ENCODE results near the gene OR10A2.
"Not testable (repeated sequence)": the region's sequence is repeated elsewhere in the genome, so short reads cannot be mapped to it uniquely, and the experiment has no call there.

The OR10A2 gene

DNA sequence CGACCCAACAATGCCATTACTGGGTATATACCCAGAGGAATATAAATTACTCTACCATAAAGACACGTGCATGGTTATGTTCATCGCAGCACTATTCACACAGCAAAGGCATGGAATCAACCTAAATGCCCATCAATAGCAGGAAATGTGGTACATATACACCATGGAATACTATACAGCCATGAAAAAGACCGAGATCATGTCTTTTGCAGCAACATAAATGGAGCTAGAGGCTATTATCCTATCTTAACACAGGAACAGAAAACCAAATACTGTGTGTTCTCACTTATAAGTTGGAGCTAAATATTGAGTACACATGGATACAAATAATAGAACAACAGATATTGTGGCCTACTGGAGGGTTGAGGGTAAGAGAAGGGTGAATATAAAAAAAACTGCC, 26.0 kb downstream of the OR10A2 start:
- DNase-seq: no peak

DNA sequence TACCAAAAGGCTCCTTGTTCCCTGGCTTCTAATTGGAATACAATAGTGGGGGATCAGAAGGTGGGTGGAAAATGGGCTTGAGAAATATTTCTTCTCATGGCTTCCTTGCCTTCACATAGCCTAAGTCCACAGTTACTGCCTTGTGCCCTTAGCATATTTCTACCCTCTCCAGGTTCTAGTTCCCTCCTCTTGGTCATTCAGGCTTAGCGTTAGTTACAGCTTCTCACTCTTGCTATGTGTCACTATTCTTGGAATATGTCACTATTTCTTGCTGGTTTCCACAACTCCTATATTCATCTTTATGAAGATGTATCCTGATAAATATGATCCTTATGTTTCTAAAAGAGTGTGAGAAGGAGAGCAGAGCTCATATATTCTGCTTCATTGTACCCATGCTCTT, 27.0 kb downstream of the OR10A2 start:
- DNase-seq: no peak

DNA sequence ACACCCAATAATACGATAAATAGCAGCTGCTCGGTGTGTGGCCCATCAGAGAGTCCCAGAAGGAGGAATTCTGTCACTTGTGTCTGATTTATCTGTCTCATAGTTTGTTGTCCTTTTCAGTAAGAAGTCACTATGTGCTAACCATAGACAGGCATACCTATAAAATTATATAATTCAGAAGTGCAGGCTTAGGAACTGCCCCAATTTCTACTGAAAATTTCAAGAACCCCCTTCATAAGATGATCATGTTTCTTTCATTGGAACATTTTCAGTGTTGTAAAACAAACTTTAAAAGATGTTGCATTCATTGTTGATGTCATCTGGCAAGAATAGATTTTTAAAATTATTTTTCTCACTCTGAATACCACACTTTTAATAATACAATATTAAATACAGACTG, 29.5 kb downstream of the OR10A2 start, which contains the start of gene OR2D2:
Gene OR2D2 (minus strand): TSS at position 101 of the 400 bp plus-strand sequence. CDS start 0 bp downstream, at position 101.
- no peak for DNase-seq

DNA sequence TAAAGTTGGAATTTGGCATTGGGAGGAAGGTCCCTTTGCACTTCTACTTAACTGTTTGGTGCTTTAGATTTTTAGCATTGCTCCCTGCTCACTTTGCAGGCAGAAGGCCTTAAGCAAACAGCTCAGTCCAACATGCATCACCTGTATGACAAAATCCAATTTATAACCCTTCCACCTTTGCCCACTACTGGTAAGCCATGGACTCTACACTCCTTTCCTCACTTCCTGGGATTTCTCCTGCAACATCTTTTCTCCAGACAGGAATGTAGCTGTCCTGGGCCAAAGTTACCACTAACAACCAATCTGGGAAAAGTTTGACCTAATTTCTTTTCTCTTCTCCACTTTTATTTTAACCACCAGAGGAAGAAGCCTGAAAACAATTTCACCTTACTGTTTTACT, 31.2 kb downstream of the OR10A2 start:
- no peak for DNase-seq

DNA sequence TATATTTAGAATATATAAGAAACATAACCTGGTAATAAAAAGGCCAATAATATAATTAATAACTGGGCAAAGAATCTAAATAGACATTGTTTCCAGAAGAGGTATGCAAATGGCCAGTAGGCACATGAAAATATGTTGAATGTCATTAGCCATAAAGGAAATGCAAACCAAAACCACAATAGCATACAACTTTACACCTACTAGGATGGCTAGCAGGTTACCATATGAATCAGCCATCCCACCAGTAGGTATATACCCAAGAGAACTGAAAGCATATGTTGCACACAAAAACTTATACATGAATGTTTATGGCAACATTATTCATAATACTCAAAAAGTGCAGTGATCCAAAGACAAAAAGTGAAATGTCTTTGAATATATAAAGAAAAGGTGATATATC, 32.2 kb downstream of the OR10A2 start:
- DNase-seq: no peak

DNA sequence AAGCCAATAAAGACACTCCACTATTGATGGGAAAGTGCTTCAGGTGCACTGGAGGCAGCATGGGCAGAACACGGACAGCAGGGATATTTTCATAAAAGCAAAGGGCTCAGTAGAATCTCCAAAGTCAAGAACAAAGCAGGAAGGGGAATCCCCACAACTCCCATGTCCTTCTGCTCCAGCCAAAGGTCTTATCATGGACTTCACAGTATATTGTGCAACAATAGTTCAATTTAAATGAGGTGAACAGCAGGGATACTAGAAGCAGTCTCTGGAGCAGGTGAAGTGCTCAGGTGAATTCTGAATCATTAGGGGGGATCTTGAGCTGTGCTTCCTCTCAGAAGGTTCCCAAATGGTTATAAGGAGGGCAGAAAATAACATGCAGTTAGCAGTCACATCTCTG, 36.1 kb downstream of the OR10A2 start:
- DNase-seq: no peak

DNA sequence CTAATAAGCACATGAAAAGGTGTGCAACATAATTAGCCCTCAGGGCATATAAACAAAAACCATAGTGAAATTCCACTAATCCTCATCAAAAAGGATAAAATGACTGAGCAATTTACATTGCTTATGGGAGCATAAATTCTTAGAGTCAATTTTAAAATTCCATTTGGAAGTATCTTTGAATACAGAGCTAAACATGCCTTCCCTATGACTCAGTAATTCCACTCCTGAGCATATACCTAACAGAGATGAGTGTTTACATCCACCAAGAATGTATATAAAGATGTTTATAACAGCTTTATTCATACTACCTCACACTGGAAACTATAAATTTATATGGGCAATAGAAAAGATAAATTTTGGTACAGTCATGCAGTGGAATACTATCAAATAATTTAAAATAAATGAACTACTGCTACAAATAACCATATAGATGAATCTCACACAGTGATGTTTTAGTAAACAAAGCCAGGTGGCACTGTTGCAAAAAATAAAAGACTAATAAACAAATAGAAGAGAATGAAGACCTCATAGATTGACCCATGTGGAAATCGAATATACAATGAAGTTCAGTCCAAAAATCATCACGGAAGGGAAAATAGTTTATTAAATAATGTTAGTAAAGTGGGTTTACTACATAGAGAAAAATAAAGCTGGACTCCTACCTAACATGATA, 37.6 kb downstream of the OR10A2 start:
- DNase-seq: no peak

DNA sequence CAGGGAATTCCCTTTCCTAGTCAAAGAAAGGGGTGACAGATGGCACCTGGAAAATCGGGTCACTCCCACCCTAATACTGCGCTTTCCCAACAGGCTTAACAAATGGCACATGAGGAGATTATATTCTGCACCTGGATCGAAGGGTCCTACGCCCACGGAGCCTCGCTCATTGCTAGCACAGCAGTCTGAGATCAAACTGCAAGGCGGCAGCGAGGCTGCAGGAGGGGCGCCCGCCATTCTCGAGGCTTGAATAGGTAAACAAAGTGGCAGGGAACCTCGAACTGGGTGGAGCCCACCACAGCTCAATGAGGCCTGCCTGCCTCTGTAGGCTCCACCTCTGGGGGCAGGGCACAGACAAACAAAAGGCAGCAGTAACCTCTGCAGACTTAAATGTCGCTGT, 41.9 kb downstream of the OR10A2 start:
- DNase-seq: not testable (repeated sequence)

DNA sequence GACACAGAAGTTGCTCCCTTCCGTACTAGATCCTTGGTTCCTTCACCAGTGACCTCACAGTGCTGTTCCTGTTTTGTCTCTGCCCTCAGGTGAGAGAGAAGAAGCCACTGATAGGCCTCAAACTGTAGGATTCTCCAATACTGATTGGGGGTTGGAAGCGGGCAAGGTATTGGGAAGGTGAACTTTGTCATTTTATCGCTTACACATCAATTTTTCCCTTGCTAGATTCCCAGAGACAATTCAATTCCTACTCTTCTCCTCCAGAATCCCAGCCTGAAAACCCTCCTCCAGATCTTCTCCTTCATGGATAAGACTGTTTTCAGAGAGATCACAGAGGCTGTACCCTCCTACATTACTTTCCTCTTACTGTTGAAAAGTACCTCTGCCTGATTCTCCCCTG, 48.5 kb downstream of the OR10A2 start:
- DNase-seq: no peak

DNA sequence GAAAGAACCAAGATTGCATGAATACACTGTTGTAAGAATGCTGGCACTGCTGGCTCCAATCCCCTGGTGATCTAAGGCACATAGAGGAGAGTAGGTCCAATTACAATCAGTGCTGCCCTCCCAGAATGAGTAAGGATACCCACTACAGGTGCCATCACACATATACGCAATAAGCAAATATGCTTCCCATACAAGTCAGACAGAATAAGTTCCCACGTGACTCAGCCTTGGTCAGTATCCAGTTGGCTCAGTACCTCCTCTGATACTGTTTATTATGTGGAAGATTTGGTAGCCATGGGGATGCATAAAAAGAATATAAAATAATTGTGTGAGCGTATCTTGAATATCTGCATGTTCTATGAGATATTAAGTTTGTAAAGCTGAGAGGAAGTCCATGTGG, 49.1 kb downstream of the OR10A2 start:
- no peak for DNase-seq

DNA sequence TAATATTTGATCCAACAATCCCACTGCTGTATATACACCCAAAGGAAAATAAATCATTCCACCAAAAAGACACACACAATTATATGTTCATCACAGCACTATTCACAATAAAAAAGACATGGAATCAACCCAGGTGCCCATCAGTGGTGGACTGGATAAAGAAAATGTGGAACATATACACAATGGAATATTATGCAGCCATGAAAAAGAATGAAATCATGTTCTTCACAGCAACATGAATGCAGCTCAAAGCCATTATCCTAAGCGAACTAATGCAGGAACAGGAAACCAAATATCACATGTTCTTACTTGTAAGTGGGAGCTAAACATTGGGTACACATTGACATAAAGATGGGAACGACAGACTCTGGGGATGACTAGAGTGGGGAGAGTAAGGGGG, 56.8 kb downstream of the OR10A2 start:
- no peak for DNase-seq

DNA sequence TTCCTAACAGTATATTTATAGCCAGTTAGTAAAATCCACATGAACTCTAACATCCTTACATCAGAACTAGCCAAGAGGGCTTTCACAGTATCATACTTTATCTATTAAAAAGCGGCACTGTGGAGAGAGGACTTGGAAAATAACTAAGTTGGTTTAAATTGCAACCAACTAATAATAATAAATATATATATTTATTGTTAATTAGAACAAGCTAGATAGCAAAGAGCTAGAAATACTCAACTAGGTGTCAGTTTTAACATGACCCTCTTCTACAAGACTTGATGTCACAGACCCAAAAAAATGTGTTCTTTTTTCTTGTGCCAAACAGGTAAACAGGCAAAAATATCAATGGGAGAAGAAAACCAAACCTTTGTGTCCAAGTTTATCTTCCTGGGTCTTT, 57.8 kb downstream of the OR10A2 start, which contains the start of gene OR2D3:
Gene OR2D3 (plus strand): TSS at position 301 of the 400 bp plus-strand sequence. CDS start 0 bp downstream, at position 301.
- DNase-seq: no peak

All from femur (tissue), 1 donor.